Prostate gland (tissue), 2 donors: ENCODE results near the gene GPR3. TPM values are rescaled to one million over a fixed set of nuclear protein-coding genes. Genes with fewer than 3 reads are reported as not detected.

Experiments
- DNase-seq: peaks from one replicate; pipeline ENCODE4 v3.0.0-alpha.2; 2019; ENCODE audit warnings: low spot score
- H3K27ac ChIP-seq, 2 donors: fragments of 200-600 bp; sonication (generic); 2 replicates each; pipeline ENCODE4 v1.5.1; 2017 to 2019
- H3K27me3 ChIP-seq: fragments of 200-600 bp; sonication (generic); replicated peaks from 2 replicates; pipeline ENCODE4 v1.5.1; 2019; ENCODE audit not compliant: insufficient read depth
- H3K36me3 ChIP-seq, 2 donors: fragments of 200-600 bp; sonication (generic); 1 replicate in 1 of 2; 2 replicates in 1 of 2; pipeline versions ENCODE4 v1.5.1 to v1.8.1; 2017 to 2019
- H3K4me1 ChIP-seq: fragments of 200-600 bp; sonication (generic); replicated peaks from 2 replicates; pipeline ENCODE4 v1.5.1; 2019
- H3K4me3 ChIP-seq, 2 donors: fragments of 200-600 bp; sonication (generic); 2 replicates each; pipeline ENCODE4 v1.5.1; 2017 to 2019
- H3K9me3 ChIP-seq: fragments of 200-600 bp; sonication (generic); 2 replicates; pipeline ENCODE4 v1.5.1; 2017
- POLR2A ChIP-seq: fragments of 450-650 bp; IDR thresholded peaks from one replicate; pipeline ENCODE4 v1.6.1; 2016; ENCODE audit warnings: antibody characterized with exemption, mild to moderate bottlenecking
- POLR2AphosphoS5 ChIP-seq: sonication (generic); formaldehyde crosslinking; IDR thresholded peaks from one replicate; pipeline ENCODE4 v1.6.1; 2017; ENCODE audit warnings: antibody characterized with exemption
- WGBS: methylation state at CpG from one replicate; pipeline ENCODE4 v1.1.5; 2018; 5-methylcytosine and 5-hydroxymethylcytosine counted together
- intact Hi-C: fragments of 100-400 bp; cut with DNase I; formaldehyde crosslinking; loops from one replicate; pipeline ENCODE4 v1.14.2; 2022
- total RNA-seq, 2 donors: library from RNA; depleted of rRNA; stranded (reverse); fragments of >200 nt; gene quantifications; one replicate each; pipeline ENCODE4 v1.1.0, GENCODE V29; 2016
- TF ChIP-seq, protein P1 (sequence below), 4 experiments: fragments of 200-600 bp in 2 of 4; fragments of 450-650 bp in 2 of 4; sonication (generic) in 2 of 4; IDR thresholded peaks; 1 replicate in 3 of 4; 2 replicates in 1 of 4; pipeline ENCODE4 v1.5.1; 2016 to 2019; ENCODE audit warnings: antibody characterized with exemption in 4 of 4, mild to moderate bottlenecking in 2 of 4, moderate library complexity in 2 of 4

GPR3 gene
- total RNA-seq, 2 donors from 2014 or later, result 0.14 to 0.57 TPM

DNA sequence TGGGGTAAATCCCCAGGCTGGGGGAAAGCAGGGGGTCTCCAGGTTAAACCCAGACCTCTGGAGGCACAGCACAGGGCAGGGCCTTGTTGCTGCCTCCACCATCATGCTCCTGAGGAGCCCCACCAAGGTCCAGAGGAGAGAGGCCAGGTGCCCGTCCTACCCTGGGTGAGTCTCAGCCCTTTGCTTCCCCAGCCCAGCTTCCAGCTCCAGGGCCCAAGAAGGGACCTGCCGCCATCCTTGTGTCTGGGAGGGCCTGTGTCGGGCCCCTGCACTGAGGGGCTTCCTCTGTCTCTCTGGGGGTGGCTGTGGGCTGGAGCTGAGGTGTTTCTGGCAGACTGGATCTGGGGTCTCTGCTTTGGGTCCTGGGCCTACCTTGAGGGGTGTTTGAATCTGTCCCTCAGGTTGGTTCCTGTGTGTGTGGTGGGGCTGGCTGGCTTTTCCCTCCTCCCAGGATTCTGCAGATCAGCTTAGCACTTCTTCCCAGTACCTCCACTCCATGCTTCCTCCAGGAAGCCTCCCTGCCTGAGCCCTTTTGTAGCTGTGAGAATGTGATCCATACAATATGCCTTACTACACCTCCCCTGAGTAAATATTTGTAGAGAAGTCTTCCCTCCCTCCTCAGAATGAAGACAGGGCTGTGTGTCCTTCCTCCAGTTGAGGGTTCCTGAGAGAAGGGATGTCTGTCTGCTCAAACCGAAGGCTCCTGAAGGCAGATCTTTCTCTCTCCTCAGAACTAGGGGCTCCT lies 6.2 kb downstream of the GPR3 start:
- no peak for DNase-seq
- H3K4me3 ChIP-seq, result no peak overlapping the region
- H3K27ac ChIP-seq, result no peak overlapping the region
- no peaks in the 10 kb centered on the region for H3K9me3 ChIP-seq
- 75% methylated on average over 4 of the region's 4 CpGs for WGBS
- TF ChIP-seq, protein P1, sequence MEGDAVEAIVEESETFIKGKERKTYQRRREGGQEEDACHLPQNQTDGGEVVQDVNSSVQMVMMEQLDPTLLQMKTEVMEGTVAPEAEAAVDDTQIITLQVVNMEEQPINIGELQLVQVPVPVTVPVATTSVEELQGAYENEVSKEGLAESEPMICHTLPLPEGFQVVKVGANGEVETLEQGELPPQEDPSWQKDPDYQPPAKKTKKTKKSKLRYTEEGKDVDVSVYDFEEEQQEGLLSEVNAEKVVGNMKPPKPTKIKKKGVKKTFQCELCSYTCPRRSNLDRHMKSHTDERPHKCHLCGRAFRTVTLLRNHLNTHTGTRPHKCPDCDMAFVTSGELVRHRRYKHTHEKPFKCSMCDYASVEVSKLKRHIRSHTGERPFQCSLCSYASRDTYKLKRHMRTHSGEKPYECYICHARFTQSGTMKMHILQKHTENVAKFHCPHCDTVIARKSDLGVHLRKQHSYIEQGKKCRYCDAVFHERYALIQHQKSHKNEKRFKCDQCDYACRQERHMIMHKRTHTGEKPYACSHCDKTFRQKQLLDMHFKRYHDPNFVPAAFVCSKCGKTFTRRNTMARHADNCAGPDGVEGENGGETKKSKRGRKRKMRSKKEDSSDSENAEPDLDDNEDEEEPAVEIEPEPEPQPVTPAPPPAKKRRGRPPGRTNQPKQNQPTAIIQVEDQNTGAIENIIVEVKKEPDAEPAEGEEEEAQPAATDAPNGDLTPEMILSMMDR (IDR thresholded peaks at IDR 0.05), result no peak
- no peak for TF ChIP-seq POLR2A
- no peaks in the 10 kb centered on the region for H3K36me3 ChIP-seq
- H3K27me3 ChIP-seq, result no peaks in the 10 kb centered on the region
- intact Hi-C loops, result loop anchor here (10.0 kb wide), 1 partner anchor 354 kb away; no protein-coding TSS in a partner anchor
- peaks cover 24% of the 10 kb centered on the region for H3K4me1 ChIP-seq

DNA sequence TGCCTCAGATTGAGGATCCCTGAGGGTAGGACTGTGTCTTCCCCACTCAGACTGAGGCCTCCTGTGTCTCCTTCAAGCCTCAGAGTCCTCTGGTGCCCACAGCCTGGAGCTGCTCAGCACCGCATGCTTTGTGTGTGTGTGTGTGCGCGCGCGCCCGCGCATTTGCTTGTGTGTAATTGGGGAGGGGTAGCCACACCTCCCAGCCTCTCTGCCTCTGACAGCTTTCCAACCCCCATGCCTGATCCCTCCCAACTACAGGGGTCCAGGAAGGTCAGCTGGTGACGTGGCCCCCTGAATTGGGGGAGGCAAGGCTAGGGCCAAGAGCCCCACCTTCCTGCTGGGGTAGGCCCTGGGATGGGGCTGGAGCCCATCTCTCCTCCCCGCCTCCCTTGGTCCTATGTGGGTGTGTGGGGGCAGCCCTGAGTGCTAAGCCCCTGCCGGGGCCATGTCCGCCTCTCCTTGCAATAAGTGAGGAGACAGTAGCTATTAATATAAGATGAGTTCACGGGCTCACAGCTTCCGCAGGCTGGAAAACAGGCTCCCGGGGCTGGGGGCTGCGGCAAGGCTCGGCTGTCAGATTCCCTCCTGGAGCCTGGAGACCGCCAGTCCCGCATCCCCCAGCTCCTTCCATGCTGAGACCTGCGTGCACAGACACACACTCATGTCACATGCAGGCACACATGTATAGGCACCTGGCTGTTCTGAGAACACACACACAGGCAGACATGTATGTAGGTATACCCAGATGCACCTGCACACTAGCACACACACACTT lies 7.0 kb downstream of the GPR3 start:
- H3K4me1 ChIP-seq, result peaks cover 26% of the 10 kb centered on the region
- intact Hi-C loops, result loop anchor here (2.0 to 10.0 kb wide), 3 partner anchors 158 to 355 kb away; partner anchors contain the start of gene AHDC1
- WGBS, result 48% methylated on average over 19 of the region's 19 CpGs

DNA sequence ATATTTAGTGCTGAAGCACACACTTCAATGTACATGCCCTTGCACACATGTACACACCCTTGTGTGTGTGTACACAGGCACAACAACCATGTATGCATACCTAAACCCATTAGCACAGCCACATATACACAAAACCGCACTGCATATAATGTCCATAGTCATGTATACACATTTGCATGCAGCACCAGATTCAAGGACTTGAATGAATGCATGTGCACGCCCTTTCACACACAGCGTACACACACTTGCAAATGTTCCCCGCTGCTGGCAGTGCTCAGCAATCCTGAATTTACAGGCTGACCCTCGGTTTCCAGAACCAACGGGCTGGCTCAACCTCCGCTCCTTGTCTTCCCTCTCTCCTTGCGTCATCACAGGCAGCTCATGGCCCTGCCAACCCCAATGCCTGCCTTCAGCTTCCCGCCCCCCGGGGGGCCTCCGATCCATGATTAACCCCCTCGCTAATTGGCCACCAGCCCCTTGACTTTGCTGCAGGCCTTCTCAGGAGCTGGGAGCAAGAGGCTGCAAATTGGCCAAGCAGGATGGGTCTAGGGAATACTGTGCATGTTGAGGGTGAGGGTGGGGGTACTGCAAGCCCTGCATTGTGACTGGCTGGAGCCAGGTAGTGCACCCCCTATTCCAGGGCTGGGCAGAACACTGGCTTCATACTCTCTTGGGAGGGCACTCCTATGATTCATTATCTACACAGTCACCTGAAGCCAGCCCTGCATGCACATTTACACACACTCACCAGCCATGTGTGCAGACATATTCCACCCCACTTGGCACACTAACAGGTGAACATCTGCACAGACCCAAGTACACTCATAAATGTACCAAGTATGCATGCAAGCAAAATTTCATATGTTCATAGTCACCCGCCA lies 7.9 kb downstream of the GPR3 start:
- TF ChIP-seq POLR2AphosphoS5, result no peak
- TF ChIP-seq, protein P1 (IDR thresholded peaks at IDR 0.05), result no peak
- WGBS, result 38% methylated on average over 13 of the region's 13 CpGs
- intact Hi-C loops, result loop anchor here (2.0 to 5.0 kb wide), 2 partner anchors 157 to 204 kb away; partner anchors contain the start of gene AHDC1

More for the DNA sequence above, 7.0 kb downstream of the GPR3 start:
- H3K9me3 ChIP-seq, result no peaks in the 10 kb centered on the region
- no peaks in the 10 kb centered on the region for H3K36me3 ChIP-seq
- no peak for TF ChIP-seq POLR2AphosphoS5
- TF ChIP-seq, protein P1 (IDR thresholded peaks at IDR 0.05), result no peak
- no peak for TF ChIP-seq POLR2A
- H3K27me3 ChIP-seq, result no peaks in the 10 kb centered on the region
- no peak for DNase-seq
- no peak overlapping the region for H3K4me3 ChIP-seq
- no peak overlapping the region for H3K27ac ChIP-seq

DNA sequence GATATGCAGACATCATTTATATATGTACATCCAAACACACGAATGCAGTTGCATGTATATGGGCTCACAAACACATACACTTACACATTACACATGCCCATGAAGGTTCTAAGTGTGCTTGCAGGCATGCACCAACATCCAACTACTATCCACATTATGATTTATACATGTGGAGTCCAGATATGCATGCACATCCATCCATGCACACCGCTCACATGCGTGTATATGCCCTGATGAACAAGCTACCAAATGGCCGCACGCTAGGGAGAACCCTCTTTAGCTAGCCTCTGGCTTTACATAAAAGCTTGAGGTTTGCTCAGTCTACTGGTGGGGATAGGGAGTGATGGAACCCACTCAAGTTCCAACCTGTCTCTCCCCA lies 8.5 kb downstream of the GPR3 start:
- no peak for DNase-seq
- H3K4me1 ChIP-seq, result peaks cover 33% of the 10 kb centered on the region
- TF ChIP-seq POLR2A, result no peak
- TF ChIP-seq, protein P1 (IDR thresholded peaks at IDR 0.05), result no peak
- no peak for TF ChIP-seq POLR2AphosphoS5
- WGBS, result 87% methylated on average over 5 of the region's 5 CpGs
- H3K27me3 ChIP-seq, result no peaks in the 10 kb centered on the region
- H3K9me3 ChIP-seq, result no peaks in the 10 kb centered on the region
- no peak overlapping the region for H3K27ac ChIP-seq
- H3K4me3 ChIP-seq, result no peak overlapping the region
- intact Hi-C loops, result loop anchor here (2.0 to 5.0 kb wide), 2 partner anchors 156 to 204 kb away; partner anchors contain the start of gene AHDC1
- no peaks in the 10 kb centered on the region for H3K36me3 ChIP-seq

More for the DNA sequence above, 7.9 kb downstream of the GPR3 start:
- Histone ChIP-seq H3K9me3 (no peaks in the 10 kb centered on the region), H3K4me3 (no peak overlapping the region), H3K4me1 (peaks cover 32% of the 10 kb centered on the region), H3K36me3 (no peaks in the 10 kb centered on the region), H3K27me3 (no peaks in the 10 kb centered on the region), H3K27ac (no peak overlapping the region)
- DNase-seq, result no peak
